Esophagus squamous epithelium (tissue), 4 donors: ENCODE results near the gene CYP2A6.

ENCODE experiments used
- POLR2A ChIP-seq, 4 donors: fragments of 450-650 bp; IDR thresholded peaks; one replicate each; pipeline ENCODE4 v1.6.1; 2017; ENCODE audit warnings: antibody characterized with exemption in 4 of 4, mild to moderate bottlenecking in 4 of 4, moderate library complexity in 3 of 4
- TF ChIP-seq, protein P1 (sequence below), 6 experiments: fragments of 450-650 bp in 4 of 6; fragments of 200-600 bp in 2 of 6; sonication (generic) in 2 of 6; IDR thresholded peaks; one replicate each; pipeline ENCODE4 v1.5.1; 2016 to 2019; ENCODE audit warnings: antibody characterized with exemption in 6 of 6, mild to moderate bottlenecking in 4 of 6, moderate library complexity in 4 of 6

DNA sequence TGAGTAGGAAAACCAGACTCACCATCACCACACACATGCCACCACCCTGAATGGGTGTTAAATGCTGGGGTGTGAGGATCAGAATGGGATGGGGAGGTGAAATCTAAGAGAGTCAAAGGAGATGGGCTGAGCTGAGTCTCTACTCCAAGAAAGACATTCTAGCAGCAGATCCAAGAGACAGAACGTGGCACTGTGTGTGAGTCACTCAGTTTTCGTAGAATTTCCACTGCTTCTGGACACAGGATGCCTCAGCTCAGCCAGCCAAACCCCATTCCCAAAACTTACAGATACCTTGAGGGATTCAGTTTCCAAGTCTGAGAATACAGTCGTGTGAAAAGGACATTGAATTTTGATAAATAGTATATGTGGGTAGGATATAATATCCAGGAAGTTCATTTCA, 39.1 kb upstream of the CYP2A6 start:
- TF ChIP-seq, protein P1, sequence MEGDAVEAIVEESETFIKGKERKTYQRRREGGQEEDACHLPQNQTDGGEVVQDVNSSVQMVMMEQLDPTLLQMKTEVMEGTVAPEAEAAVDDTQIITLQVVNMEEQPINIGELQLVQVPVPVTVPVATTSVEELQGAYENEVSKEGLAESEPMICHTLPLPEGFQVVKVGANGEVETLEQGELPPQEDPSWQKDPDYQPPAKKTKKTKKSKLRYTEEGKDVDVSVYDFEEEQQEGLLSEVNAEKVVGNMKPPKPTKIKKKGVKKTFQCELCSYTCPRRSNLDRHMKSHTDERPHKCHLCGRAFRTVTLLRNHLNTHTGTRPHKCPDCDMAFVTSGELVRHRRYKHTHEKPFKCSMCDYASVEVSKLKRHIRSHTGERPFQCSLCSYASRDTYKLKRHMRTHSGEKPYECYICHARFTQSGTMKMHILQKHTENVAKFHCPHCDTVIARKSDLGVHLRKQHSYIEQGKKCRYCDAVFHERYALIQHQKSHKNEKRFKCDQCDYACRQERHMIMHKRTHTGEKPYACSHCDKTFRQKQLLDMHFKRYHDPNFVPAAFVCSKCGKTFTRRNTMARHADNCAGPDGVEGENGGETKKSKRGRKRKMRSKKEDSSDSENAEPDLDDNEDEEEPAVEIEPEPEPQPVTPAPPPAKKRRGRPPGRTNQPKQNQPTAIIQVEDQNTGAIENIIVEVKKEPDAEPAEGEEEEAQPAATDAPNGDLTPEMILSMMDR (IDR thresholded peaks at IDR 0.05) = no peak
- no peak for TF ChIP-seq POLR2A (IDR thresholded peaks at IDR 0.05)
